Mucosa of descending colon (tissue), 3 donors: Measurements from ENCODE around the gene ZIM2. TPM values are rescaled to one million over a fixed set of nuclear protein-coding genes. Genes with fewer than 3 reads are reported as not detected.
A peak's percentile ranks its signal among the peaks of the same experiment; 100 is the strongest.

ENCODE experiments used
- ATAC-seq: fragments of 200-7000 bp; cut with Tn5 transposase; one replicate; pipeline ENCODE4 v1.9.1; 2020; ENCODE audit warnings: mild to moderate bottlenecking, moderate library complexity
- DNase-seq, 3 donors: peaks; one replicate each; pipeline ENCODE4 v3.0.0-alpha.2; 2020
- H3K36me3 ChIP-seq: fragments of 200-600 bp; one replicate; pipeline ENCODE4 v1.8.0; 2021; ENCODE audit warnings: low read depth, mild to moderate bottlenecking
- H3K4me1 ChIP-seq: fragments of 200-600 bp; one replicate; pipeline ENCODE4 v1.8.0; 2021; ENCODE audit warnings: low read depth, mild to moderate bottlenecking
- H3K4me3 ChIP-seq: fragments of 200-600 bp; one replicate; pipeline ENCODE4 v1.8.0; 2021; ENCODE audit warnings: mild to moderate bottlenecking
- H3K9me3 ChIP-seq: fragments of 200-600 bp; one replicate; pipeline ENCODE4 v1.8.0; 2021; ENCODE audit warnings: mild to moderate bottlenecking
- intact Hi-C, 2 donors: fragments of 100-400 bp; cut with DNase I in 1 of 2; cut with micrococcal nuclease in 1 of 2; formaldehyde crosslinking; loops; one replicate each; pipeline versions ENCODE4 v1.11.0 to v1.11.1; 2022; cut with DNase I, micrococcal nuclease
- total RNA-seq, 3 donors: library from RNA; stranded (reverse); fragmentation: NEBNext Ultra II Directional in 2 of 3; extraction: Animal tissue kit (Norgen Biotek cat#: 25700) in 2 of 3; gene quantifications; one replicate each; pipeline versions ENCODE4 v1.2.1 to v1.2.4, GENCODE V29; 2021 to 2023
- TF ChIP-seq, protein P1 (sequence below): fragments of 200-600 bp; IDR thresholded peaks from one replicate; pipeline ENCODE4 v1.8.0; 2022; ENCODE audit warnings: antibody characterized with exemption, mild to moderate bottlenecking
- donor health status: DM: no; HTN: no; CAD: no; lungs with moderate emphysema.
- donor health status: DM: no; HTN: no; CAD: no.
- donor health status: DM: no; HTN: yes; CAD: no.

ZIM2 gene
- total RNA-seq, 3 donors from 2014 or later: 0.29 to 0.66 TPM; not detected in 1

GRCh38 chr19:56778351-56778750 lies 62.2 kb downstream of the ZIM2 start:
- Histone ChIP-seq H3K4me3 (no peak overlapping the region), H3K9me3 (peaks cover 52% of the 10 kb centered on the region), H3K4me1 (no peaks in the 10 kb centered on the region), H3K36me3 (no peaks in the 10 kb centered on the region)
- DNase-seq (no peak), ATAC-seq (no peak)
- TF ChIP-seq, protein P1, sequence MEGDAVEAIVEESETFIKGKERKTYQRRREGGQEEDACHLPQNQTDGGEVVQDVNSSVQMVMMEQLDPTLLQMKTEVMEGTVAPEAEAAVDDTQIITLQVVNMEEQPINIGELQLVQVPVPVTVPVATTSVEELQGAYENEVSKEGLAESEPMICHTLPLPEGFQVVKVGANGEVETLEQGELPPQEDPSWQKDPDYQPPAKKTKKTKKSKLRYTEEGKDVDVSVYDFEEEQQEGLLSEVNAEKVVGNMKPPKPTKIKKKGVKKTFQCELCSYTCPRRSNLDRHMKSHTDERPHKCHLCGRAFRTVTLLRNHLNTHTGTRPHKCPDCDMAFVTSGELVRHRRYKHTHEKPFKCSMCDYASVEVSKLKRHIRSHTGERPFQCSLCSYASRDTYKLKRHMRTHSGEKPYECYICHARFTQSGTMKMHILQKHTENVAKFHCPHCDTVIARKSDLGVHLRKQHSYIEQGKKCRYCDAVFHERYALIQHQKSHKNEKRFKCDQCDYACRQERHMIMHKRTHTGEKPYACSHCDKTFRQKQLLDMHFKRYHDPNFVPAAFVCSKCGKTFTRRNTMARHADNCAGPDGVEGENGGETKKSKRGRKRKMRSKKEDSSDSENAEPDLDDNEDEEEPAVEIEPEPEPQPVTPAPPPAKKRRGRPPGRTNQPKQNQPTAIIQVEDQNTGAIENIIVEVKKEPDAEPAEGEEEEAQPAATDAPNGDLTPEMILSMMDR: no peak
- intact Hi-C loops: no loop called here

DNA sequence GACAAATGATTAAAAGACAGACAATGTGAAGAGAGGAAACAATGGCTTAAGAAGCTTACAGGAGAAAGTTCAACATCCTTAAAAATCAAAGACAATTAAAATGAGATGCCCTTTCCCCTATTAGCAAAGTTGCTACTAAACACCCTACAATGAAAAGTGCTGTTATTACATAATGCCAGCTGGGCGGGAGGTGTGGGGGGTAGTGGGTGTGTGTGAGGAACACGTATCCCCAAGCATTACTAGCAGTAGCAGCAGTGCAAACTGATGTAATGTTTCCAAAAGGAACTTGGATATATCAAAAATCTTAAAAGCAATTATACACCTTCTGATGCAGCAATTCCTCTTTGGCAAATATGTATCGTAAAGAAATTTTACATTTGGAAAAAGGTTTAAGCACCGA lies 70.9 kb downstream of the ZIM2 start:
- no peak for ATAC-seq
- H3K36me3 ChIP-seq: no peaks in the 10 kb centered on the region
- H3K9me3 ChIP-seq: peaks cover 67% of the 10 kb centered on the region
- H3K4me1 ChIP-seq: no peaks in the 10 kb centered on the region
- no peak for DNase-seq
- intact Hi-C loops: no loop called here
- TF ChIP-seq, protein P1: no peak
- no peak overlapping the region for H3K4me3 ChIP-seq

DNA sequence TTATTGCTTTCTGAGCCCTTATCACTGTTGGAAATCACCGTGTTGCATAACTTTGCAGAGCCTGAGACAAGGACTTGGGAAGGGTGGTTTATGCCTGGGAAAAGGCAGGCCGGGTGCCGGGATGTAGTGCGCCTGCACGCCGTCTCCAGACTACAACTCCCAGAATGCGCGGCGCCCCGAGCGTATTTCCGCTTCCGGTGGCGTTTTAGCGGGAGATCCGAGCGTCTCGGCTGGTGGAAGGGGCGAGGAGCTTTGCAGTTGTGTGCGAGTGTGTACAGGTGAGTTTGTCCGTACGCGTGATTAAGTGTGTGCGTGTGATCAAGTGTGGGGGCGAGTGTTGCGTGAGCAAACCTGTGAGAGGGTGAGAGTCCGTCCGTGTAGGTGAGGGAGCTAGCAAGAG lies 75.4 kb downstream of the ZIM2 start:
- no peak overlapping the region for H3K4me3 ChIP-seq
- no peaks in the 10 kb centered on the region for H3K4me1 ChIP-seq
- TF ChIP-seq, protein P1: no peak
- H3K36me3 ChIP-seq: no peaks in the 10 kb centered on the region
- no peak for ATAC-seq
- peaks cover 80% of the 10 kb centered on the region for H3K9me3 ChIP-seq
- DNase-seq: peak in 2 of 3 donors; percentile 17 to 34
- intact Hi-C loops: no loop called here

GRCh38 chr19:56764196-56764695 lies 76.3 kb downstream of the ZIM2 start:
- Histone ChIP-seq H3K4me3 (no peak overlapping the region), H3K4me1 (no peaks in the 10 kb centered on the region), H3K36me3 (no peaks in the 10 kb centered on the region), H3K9me3 (peaks cover 80% of the 10 kb centered on the region)
- TF ChIP-seq, protein P1: no peak
- intact Hi-C loops: no loop called here
- DNase-seq: no peak
- no peak for ATAC-seq

DNA sequence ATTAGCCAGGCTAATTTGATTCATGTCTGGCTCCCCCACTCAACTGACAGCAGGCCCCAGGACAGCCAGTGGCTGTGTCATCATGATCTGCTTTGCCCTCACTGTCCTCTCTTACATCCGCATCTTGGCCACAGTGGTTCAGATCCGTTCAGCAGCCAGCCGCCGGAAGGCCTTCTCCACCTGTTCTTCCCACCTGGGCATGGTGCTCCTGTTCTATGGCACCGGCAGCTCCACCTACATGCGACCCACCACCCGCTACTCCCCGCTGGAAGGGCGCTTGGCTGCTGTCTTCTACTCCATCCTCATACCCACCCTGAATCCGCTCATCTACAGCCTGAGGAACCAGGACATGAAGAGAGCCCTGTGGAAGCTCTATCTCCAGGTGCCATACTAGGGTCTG lies 79.7 kb downstream of the ZIM2 start:
- ATAC-seq: no peak
- intact Hi-C loops: no loop called here
- Histone ChIP-seq H3K4me1 (no peaks in the 10 kb centered on the region), H3K36me3 (no peaks in the 10 kb centered on the region), H3K4me3 (no peak overlapping the region), H3K9me3 (peaks cover 68% of the 10 kb centered on the region)
- DNase-seq: no peak
- TF ChIP-seq, protein P1: no peak

DNA sequence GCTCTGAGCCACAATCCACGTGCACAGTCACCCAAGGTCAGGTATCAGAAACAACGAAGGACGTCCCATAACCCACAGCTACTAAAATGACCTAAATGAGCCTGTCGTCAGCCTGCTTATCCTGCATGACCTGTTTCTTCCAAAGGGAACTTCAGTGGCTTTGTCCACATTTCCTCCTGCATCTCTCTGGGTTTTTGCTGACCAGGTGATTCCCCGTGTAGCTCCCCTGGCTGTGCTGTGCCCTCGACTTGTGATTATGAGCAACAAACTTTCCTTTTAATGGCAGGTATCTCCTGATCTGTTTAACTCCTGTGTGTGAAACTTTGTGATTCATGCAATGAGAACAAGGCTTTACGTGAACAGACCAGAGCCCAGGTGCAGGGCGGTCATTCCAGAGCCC lies 81.0 kb downstream of the ZIM2 start:
- Histone ChIP-seq H3K4me1 (no peaks in the 10 kb centered on the region), H3K36me3 (no peaks in the 10 kb centered on the region), H3K4me3 (no peak overlapping the region), H3K9me3 (peaks cover 66% of the 10 kb centered on the region)
- ATAC-seq (no peak), DNase-seq (no peak)
- TF ChIP-seq, protein P1: no peak
- intact Hi-C loops: no loop called here
